Left renal pelvis (tissue), 4 donors: ENCODE results near the gene PLSCR4. TPM values are rescaled to one million over a fixed set of nuclear protein-coding genes. Genes with fewer than 3 reads are reported as not detected.

Experiments
- polyA plus RNA-seq, 4 donors: library from polyadenylated mRNA; unstranded; fragments of 120-200 nt; gene quantifications; one replicate each; pipeline ENCODE4 v1.2.1, GENCODE V29; 2013; ENCODE audit not compliant: insufficient read length in 4 of 4

The PLSCR4 gene
- polyA plus RNA-seq, 4 donors, result 15.7 to 117 (median 26.2) TPM

Other genes with a start within 250 kb of the PLSCR4 start
- 100 to 1,000 TPM in 3 of 4 donors, 10 to 100 TPM in 1; 67.4 to 191 (median 163) TPM for gene PLOD2, start 89.9 kb downstream of the PLSCR4 start, polyA plus RNA-seq
- 1 to 10 TPM in 3 of 4 donors, under 1 TPM in 1; 0.25 to 1.5 (median 1.1) TPM for gene PLSCR2, start 218.5 kb upstream of the PLSCR4 start, polyA plus RNA-seq